HAP-1 (cell line): ENCODE data around the gene ENDOG.
"Not testable (repeated sequence)": the region's sequence is repeated elsewhere in the genome, so short reads cannot be mapped to it uniquely, and the experiment has no call there.

Source experiments
- DNase-seq, 2 experiments: peaks; one replicate each; pipeline ENCODE4 v3.0.0-alpha.2; 2016 to 2020; ENCODE audit warnings: low spot score in 2 of 2
- H3K27me3 ChIP-seq: fragments of 250-450 bp; sonication (Bioruptor Pico); 2 replicates; pipeline ENCODE4 v1.5.1; 2020; ENCODE audit warnings: low read depth, mild to moderate bottlenecking, moderate library complexity
- H3K36me3 ChIP-seq: fragments of 250-450 bp; sonication (Bioruptor Pico); replicated peaks from 2 replicates; pipeline ENCODE4 v1.5.1; 2020; ENCODE audit warnings: mild to moderate bottlenecking
- H3K4me1 ChIP-seq: fragments of 250-450 bp; sonication (Bioruptor Pico); 2 replicates; pipeline ENCODE4 v1.5.1; 2020; ENCODE audit warnings: mild to moderate bottlenecking
- H3K4me3 ChIP-seq: fragments of 250-450 bp; sonication (Bioruptor Pico); 2 replicates; pipeline ENCODE4 v1.5.1; 2020; ENCODE audit warnings: mild to moderate bottlenecking, moderate library complexity
- H3K9me3 ChIP-seq: fragments of 250-450 bp; sonication (Bioruptor Pico); 2 replicates; pipeline ENCODE4 v1.5.1; 2020; ENCODE audit warnings: mild to moderate bottlenecking, moderate library complexity
- in situ Hi-C: fragments of 300-500 bp; cut with MboI; formaldehyde crosslinking; loops from 3 replicates; pipeline ENCODE4 v1.14.3; 2020; ENCODE audit warnings: low sequenced_read_pairs, inconsistent platforms, mixed read lengths

Gene ENDOG

GRCh38 chr9:128851024-128851423, 32.7 kb downstream of the ENDOG start:
- in situ Hi-C loops, result loop anchor here (5.0 kb wide), 1 partner anchor 76 kb away; no protein-coding TSS in a partner anchor
- not testable (repeated sequence) for DNase-seq, H3K36me3 ChIP-seq, H3K9me3 ChIP-seq, H3K27me3 ChIP-seq, H3K4me3 ChIP-seq, H3K4me1 ChIP-seq

DNA sequence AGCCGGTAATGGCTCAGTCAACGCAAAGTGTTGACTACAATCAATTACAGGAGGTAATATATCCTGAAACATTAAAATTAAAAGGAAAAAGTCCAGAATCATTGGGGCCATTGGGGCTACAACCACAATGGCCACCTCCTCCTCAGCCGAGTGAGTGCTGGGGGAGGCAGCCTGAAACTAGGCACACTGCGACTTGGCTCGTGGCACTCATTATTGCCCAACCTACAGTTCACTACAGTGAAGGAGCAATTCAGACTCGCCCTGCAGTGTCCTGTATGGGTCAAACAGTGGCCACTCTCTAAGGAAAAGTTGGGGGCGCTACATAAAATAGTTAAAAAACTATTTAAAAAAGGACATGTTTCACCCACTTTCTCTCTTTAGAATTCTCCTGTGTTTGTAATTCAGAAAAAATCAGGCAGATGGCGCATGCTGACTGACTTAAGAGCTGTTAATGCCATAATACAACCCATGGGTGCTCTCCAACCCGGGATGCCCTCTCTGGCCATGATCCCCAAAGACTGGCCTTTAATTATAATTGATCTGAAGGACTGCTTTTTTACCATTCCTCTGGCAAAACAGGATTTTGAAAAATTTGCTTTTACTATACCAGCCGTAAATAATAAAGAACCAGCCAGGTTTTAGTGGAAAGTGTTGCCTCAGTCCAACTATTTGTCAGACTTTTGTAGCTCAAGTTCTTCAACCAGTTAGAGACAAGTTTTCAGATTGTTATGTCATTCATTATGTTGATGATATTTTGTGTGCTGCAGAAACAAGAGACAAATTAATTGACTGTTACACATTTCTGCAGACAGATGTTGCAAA, 33.7 kb downstream of the ENDOG start:
- in situ Hi-C loops, result loop anchor here (5.0 kb wide), 1 partner anchor 75 kb away; no protein-coding TSS in a partner anchor
- H3K4me1 ChIP-seq, H3K36me3 ChIP-seq, H3K4me3 ChIP-seq, H3K9me3 ChIP-seq, H3K27me3 ChIP-seq: not testable (repeated sequence)
- DNase-seq, result peak in 1 of 2 experiments; percentile 43

- in situ Hi-C loops, result loop anchor here (5.0 kb wide), 1 partner anchor 75 kb away; no protein-coding TSS in a partner anchor
- H3K27me3 ChIP-seq, DNase-seq: not testable (repeated sequence)
Observed at GRCh38 chr9:128852646-128853045, 34.3 kb downstream of the ENDOG start.

GRCh38 chr9:128854454-128854853, 36.2 kb downstream of the ENDOG start:
- H3K9me3 ChIP-seq, H3K36me3 ChIP-seq, DNase-seq, H3K4me1 ChIP-seq, H3K27me3 ChIP-seq, H3K4me3 ChIP-seq: not testable (repeated sequence)
- in situ Hi-C loops, result loop anchor here (5.0 kb wide), 1 partner anchor 73 kb away; no protein-coding TSS in a partner anchor

More at GRCh38 chr9:128852646-128853045, 34.3 kb downstream of the ENDOG start:
- not testable (repeated sequence) for H3K36me3 ChIP-seq, H3K9me3 ChIP-seq, H3K4me3 ChIP-seq, H3K4me1 ChIP-seq

DNA sequence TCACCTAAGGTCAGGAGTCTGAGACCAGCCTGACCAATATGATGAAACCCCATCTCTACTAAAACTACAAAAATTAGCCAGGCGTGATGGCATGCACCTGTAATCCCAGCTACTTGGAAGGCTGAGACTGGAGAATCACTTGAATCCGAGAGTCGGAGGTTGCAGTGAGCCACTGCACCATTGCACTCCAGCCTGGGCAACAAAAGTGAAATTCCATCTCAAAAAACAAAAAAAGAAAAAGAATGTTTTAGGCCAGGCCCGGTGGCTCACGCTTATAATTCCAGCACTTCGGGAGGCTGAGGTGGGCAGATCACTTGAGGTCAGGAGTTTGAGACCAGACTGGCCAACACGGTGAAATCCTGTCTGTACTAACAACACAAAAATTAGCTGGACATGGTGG, 40.2 kb downstream of the ENDOG start:
- H3K4me3 ChIP-seq, H3K9me3 ChIP-seq, DNase-seq, H3K36me3 ChIP-seq, H3K27me3 ChIP-seq, in situ Hi-C loops, H3K4me1 ChIP-seq: not testable (repeated sequence)

DNA sequence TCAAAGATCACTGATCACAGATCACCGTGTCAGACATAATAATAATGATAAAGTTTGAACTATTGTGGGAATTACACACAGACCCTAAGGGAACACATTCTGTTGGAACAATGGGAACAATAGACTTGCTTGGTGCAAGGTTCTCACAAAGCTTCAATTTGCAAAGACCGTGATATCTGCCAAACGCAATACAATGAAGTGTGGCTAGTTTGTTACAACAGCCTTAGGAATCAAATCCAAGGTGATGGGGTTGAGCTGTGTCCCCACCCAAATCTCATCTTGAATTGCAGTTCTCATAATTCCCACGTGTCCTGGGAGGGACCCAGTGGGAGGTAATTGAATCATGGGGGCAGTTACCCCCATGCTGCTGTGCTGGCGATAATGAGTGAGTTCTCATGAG, 42.6 kb downstream of the ENDOG start:
- in situ Hi-C loops, result no loop called here

GRCh38 chr9:128861501-128861900, 43.2 kb downstream of the ENDOG start:
- Histone ChIP-seq H3K27me3 (no peaks in the 10 kb centered on the region), H3K4me1 (peaks cover 10% of the 10 kb centered on the region), H3K36me3 (no peaks in the 10 kb centered on the region), H3K9me3 (no peaks in the 10 kb centered on the region), H3K4me3 (no peak overlapping the region)
- in situ Hi-C loops, result no loop called here
- no peak for DNase-seq

More for the DNA sequence above, 42.6 kb downstream of the ENDOG start:
- H3K27me3 ChIP-seq, result no peaks in the 10 kb centered on the region
- H3K36me3 ChIP-seq, result no peaks in the 10 kb centered on the region
- peaks cover 10% of the 10 kb centered on the region for H3K4me1 ChIP-seq
- H3K9me3 ChIP-seq, result no peaks in the 10 kb centered on the region
- no peak overlapping the region for H3K4me3 ChIP-seq
- peak; percentile 52 to 73 for DNase-seq

GRCh38 chr9:128862401-128862851, 44.1 kb downstream of the ENDOG start:
- Histone ChIP-seq H3K4me1 (peaks cover 10% of the 10 kb centered on the region), H3K36me3 (no peaks in the 10 kb centered on the region), H3K27me3 (no peaks in the 10 kb centered on the region), H3K9me3 (no peaks in the 10 kb centered on the region), H3K4me3 (no peak overlapping the region)
- in situ Hi-C loops, result no loop called here
- no peak for DNase-seq

GRCh38 chr9:128863647-128864046, 45.3 kb downstream of the ENDOG start:
- peak; percentile 29 to 90 for DNase-seq
- no peak overlapping the region for H3K4me3 ChIP-seq
- no peaks in the 10 kb centered on the region for H3K27me3 ChIP-seq
- no peaks in the 10 kb centered on the region for H3K36me3 ChIP-seq
- H3K9me3 ChIP-seq, result no peaks in the 10 kb centered on the region
- H3K4me1 ChIP-seq, result peaks cover 10% of the 10 kb centered on the region
- in situ Hi-C loops, result no loop called here

- DNase-seq, result no peak
- Histone ChIP-seq H3K9me3 (no peaks in the 10 kb centered on the region), H3K36me3 (no peaks in the 10 kb centered on the region; the same call in 1 of the 2 replicates), H3K4me3 (no peak overlapping the region), H3K27me3 (no peaks in the 10 kb centered on the region), H3K4me1 (no peaks in the 10 kb centered on the region)
- in situ Hi-C loops, result no loop called here
Observed at GRCh38 chr9:128870128-128870940, 52.0 kb downstream of the ENDOG start.

- in situ Hi-C loops, H3K27me3 ChIP-seq, H3K4me1 ChIP-seq: not testable (repeated sequence)
Observed at GRCh38 chr9:128870941-128871265, 52.6 kb downstream of the ENDOG start.

More at GRCh38 chr9:128870941-128871265, 52.6 kb downstream of the ENDOG start:
- not testable (repeated sequence) for DNase-seq, H3K36me3 ChIP-seq, H3K4me3 ChIP-seq, H3K9me3 ChIP-seq
